Tibial nerve (tissue), 4 donors: ENCODE measurements around the gene IRF8. TPM values are rescaled to one million over a fixed set of nuclear protein-coding genes. Genes with fewer than 3 reads are reported as not detected.
A peak's percentile ranks its signal among the peaks of the same experiment; 100 is the strongest.

Experiments
- DNase-seq, 2 donors: peaks; one replicate each; pipeline ENCODE4 v3.0.0-alpha.2; 2019; ENCODE audit warnings: low spot score in 2 of 2
- H3K27ac ChIP-seq, 4 donors: fragments of 200-600 bp; sonication (generic) in 3 of 4; one replicate each; pipeline ENCODE4 v1.5.1; 2017 to 2019; ENCODE audit warnings: mild to moderate bottlenecking in 1 of 4
- H3K27me3 ChIP-seq, 2 donors: fragments of 200-600 bp; sonication (generic) in 1 of 2; one replicate each; pipeline versions ENCODE4 v1.5.1 to v1.6.0; 2017 to 2019
- H3K36me3 ChIP-seq, 3 donors: fragments of 200-600 bp; sonication (generic); one replicate each; pipeline ENCODE4 v1.5.1; 2018 to 2019
- H3K4me1 ChIP-seq, 4 donors: fragments of 200-600 bp; sonication (generic) in 3 of 4; one replicate each; pipeline ENCODE4 v1.5.1; 2017 to 2019
- H3K4me3 ChIP-seq, 4 donors: fragments of 200-600 bp; sonication (generic) in 3 of 4; one replicate each; pipeline ENCODE4 v1.5.1; 2017 to 2019; ENCODE audit warnings: mild to moderate bottlenecking in 1 of 4, moderate library complexity in 1 of 4
- H3K9me3 ChIP-seq, 4 donors: fragments of 200-600 bp; sonication (generic) in 3 of 4; one replicate each; pipeline ENCODE4 v1.5.1; 2017 to 2019
- EP300 ChIP-seq, 2 donors: sonication (generic); formaldehyde crosslinking; IDR thresholded peaks; one replicate each; pipeline ENCODE4 v1.6.1; 2017; ENCODE audit warnings: antibody characterized with exemption in 2 of 2, mild to moderate bottlenecking in 1 of 2
- POLR2A ChIP-seq, 2 donors: fragments of 450-650 bp; IDR thresholded peaks; one replicate each; pipeline ENCODE4 v1.6.1; 2017; ENCODE audit warnings: antibody characterized with exemption in 2 of 2, mild to moderate bottlenecking in 2 of 2, moderate library complexity in 2 of 2
- WGBS, 2 donors: methylation state at CpG; one replicate each; pipeline ENCODE4 v1.1.5; 2018; 5-methylcytosine and 5-hydroxymethylcytosine counted together
- total RNA-seq, 4 donors: library from RNA; depleted of rRNA; stranded (reverse); fragments of >200 nt; gene quantifications; one replicate each; pipeline ENCODE4 v1.1.0, GENCODE V29; 2016
- TF ChIP-seq, protein P1 (sequence below), 5 experiments: fragments of 200-600 bp in 3 of 5; fragments of 450-650 bp in 2 of 5; sonication (generic) in 3 of 5; IDR thresholded peaks; one replicate each; pipeline ENCODE4 v1.5.1; 2016 to 2019; ENCODE audit warnings: antibody characterized with exemption in 5 of 5, mild to moderate bottlenecking in 3 of 5, moderate library complexity in 2 of 5

Gene IRF8
- total RNA-seq, 4 donors from 2014 or later = 20.5 to 30.3 (median 22.7) TPM

DNA sequence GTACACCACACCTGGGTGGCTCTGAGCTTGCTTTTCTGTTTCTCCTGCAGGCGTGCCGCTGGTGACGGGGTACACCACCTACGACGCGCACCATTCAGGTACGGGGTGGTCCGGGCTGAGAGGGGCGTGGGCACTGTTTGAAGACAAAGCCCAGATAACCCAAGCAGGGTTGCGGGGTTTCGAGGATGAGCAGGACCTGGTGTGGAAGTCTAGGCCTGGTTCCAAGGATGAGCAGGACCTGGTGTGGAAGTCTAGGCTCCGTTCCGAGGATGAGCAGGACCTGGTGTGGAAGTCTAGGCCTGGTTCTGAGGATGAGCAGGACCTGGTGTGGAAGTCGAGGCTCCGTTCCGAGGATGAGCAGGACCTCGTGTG, 15.4 kb downstream of the IRF8 start:
- 92 to 97% methylated on average over 17 of the region's 17 CpGs for WGBS, 2 donors
- H3K36me3 ChIP-seq = peaks cover 0 to 17% (median 0%) of the 10 kb centered on the region in 3 donors
- TF ChIP-seq, protein P1, sequence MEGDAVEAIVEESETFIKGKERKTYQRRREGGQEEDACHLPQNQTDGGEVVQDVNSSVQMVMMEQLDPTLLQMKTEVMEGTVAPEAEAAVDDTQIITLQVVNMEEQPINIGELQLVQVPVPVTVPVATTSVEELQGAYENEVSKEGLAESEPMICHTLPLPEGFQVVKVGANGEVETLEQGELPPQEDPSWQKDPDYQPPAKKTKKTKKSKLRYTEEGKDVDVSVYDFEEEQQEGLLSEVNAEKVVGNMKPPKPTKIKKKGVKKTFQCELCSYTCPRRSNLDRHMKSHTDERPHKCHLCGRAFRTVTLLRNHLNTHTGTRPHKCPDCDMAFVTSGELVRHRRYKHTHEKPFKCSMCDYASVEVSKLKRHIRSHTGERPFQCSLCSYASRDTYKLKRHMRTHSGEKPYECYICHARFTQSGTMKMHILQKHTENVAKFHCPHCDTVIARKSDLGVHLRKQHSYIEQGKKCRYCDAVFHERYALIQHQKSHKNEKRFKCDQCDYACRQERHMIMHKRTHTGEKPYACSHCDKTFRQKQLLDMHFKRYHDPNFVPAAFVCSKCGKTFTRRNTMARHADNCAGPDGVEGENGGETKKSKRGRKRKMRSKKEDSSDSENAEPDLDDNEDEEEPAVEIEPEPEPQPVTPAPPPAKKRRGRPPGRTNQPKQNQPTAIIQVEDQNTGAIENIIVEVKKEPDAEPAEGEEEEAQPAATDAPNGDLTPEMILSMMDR (IDR thresholded peaks at IDR 0.05) = no peak
- no peak for TF ChIP-seq EP300 (IDR thresholded peaks at IDR 0.05)
- TF ChIP-seq POLR2A (IDR thresholded peaks at IDR 0.05) = no peak
- no peak overlapping the region for H3K27ac ChIP-seq
- no peaks in the 10 kb centered on the region for H3K9me3 ChIP-seq
- peaks cover 0 to 40% (median 24%) of the 10 kb centered on the region in 4 donors for H3K4me1 ChIP-seq
- H3K4me3 ChIP-seq = no peak overlapping the region
- DNase-seq = no peak
- H3K27me3 ChIP-seq = no peaks in the 10 kb centered on the region

DNA sequence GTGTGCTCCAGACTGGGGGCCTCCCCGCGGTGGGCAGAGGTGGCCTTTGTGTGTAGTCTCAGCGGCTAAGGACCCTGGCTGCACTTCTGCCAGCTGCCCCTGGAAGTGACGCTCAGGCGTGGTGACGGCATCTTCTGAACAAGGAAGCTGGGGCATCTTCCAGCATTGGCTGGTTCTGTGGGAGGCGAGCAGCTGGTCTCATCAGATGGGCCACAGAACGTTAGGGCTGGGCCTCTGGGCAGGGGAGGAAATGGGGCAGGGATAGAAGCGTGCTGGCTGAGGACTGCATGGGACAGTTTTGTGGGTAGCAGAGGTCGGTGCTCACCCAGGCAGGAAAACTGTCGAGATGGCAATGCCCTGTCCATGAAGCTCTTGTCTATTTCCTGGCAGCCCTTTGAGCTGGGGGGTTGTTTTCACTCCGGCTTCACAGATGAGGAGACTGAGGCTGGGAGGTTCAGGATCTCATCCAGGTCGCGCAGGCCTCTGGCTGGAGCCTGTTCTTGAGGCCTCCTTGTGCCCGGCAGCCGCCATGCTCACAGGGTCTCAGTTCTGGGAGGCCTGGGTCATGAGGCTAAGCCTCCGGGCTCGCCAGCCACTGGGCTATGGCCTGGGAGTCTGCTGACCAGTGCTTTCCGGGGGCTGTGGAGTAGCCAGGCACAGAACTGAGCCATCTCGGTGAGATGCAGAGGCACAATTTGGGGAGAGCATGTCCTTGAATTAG, 16.3 kb downstream of the IRF8 start:
- WGBS, 2 donors = 89% methylated on average over 16 to 17 of the region's 20 CpGs

DNA sequence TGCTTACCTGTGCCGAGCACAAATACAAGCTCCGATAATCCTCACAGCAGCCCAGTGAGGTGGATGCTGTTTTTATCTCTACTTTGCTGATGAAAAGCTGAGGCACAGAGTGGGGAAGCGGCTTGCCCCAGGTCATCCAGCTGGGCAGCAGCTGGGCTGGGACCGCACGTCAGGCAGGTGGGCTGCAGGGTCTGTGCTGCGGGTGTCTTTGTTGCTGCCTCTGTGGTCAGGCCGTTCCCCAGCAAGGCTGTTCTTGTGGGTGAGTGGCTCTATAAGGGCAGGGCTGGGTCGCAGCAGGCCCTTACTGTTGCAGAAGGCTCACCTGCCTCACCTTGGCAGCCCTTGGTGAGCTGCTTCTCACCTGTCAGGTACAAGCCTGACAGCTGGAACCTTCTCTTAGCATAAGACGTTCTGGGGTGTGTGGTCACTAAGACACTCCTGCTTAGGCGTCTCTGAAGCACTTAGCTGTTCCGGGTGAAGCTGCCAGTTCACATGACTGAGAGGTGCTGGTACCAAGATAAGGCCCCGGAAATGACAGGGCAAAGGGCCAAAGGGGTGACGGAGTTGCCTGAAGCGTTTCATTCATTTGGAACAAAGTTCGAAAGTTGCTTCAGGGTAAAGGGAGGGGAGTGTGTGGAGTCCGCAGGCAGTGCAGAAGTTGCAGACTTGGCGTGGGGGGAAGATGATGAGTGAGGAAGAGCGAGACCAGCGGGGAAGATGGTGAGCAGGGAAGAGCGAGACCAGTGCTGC, 17.4 kb downstream of the IRF8 start:
- WGBS, 2 donors = 66 to 68% methylated on average over 19 of the region's 20 CpGs
- TF ChIP-seq EP300 (IDR thresholded peaks at IDR 0.05) (no peak), POLR2A (IDR thresholded peaks at IDR 0.05) (no peak)
- TF ChIP-seq, protein P1 (IDR thresholded peaks at IDR 0.05) = no peak
- no peaks in the 10 kb centered on the region for H3K9me3 ChIP-seq
- peaks cover 0 to 26% (median 20%) of the 10 kb centered on the region in 4 donors for H3K4me1 ChIP-seq
- no peak overlapping the region for H3K4me3 ChIP-seq
- no peaks in the 10 kb centered on the region for H3K27me3 ChIP-seq
- peak overlapping the region in 1 of 4 donors; percentile 59 for H3K27ac ChIP-seq
- DNase-seq = no peak
- H3K36me3 ChIP-seq = peaks cover 0 to 29% (median 0%) of the 10 kb centered on the region in 3 donors

More for the DNA sequence above, 16.3 kb downstream of the IRF8 start:
- Histone ChIP-seq H3K9me3 (no peaks in the 10 kb centered on the region), H3K27me3 (no peaks in the 10 kb centered on the region), H3K36me3 (peaks cover 0 to 19% (median 0%) of the 10 kb centered on the region in 3 donors), H3K4me3 (no peak overlapping the region), H3K4me1 (peaks cover 0 to 34% (median 23%) of the 10 kb centered on the region in 4 donors), H3K27ac (peak overlapping the region in 1 of 4 donors; percentile 59)
- no peak for TF ChIP-seq EP300 (IDR thresholded peaks at IDR 0.05)
- TF ChIP-seq, protein P1 (IDR thresholded peaks at IDR 0.05) = no peak
- no peak for TF ChIP-seq POLR2A (IDR thresholded peaks at IDR 0.05)
- DNase-seq = no peak

DNA sequence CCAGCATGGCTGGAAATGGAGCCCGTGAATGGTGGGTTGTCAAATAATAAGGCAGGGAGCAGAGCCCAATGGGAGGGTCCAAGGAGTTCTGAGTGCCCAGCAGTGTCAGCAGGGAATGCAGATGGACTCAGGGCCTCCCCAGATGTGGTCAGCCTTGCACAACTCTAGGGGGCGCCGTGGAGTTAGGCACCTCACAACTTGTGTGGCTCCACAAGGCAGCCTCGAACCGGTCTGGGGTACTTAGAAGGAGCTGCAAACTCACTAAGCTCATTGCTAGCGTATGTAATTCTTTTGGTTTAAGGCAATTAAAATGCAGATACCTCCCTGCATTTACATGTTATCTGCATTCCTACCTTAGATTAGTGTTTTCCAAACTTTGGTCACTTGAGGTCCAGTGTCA, 18.1 kb downstream of the IRF8 start:
- 85 to 87% methylated on average over 6 of the region's 6 CpGs for WGBS, 2 donors
- no peak for DNase-seq
- no peak overlapping the region for H3K4me3 ChIP-seq
- no peaks in the 10 kb centered on the region for H3K9me3 ChIP-seq
- H3K36me3 ChIP-seq = peaks cover 0 to 29% (median 0%) of the 10 kb centered on the region in 3 donors
- no peak for TF ChIP-seq EP300 (IDR thresholded peaks at IDR 0.05)
- TF ChIP-seq, protein P1 (IDR thresholded peaks at IDR 0.05) = no peak
- no peak for TF ChIP-seq POLR2A (IDR thresholded peaks at IDR 0.05)
- H3K27ac ChIP-seq = no peak overlapping the region
- no peaks in the 10 kb centered on the region for H3K27me3 ChIP-seq
- peaks cover 0 to 19% (median 13%) of the 10 kb centered on the region in 4 donors for H3K4me1 ChIP-seq

DNA sequence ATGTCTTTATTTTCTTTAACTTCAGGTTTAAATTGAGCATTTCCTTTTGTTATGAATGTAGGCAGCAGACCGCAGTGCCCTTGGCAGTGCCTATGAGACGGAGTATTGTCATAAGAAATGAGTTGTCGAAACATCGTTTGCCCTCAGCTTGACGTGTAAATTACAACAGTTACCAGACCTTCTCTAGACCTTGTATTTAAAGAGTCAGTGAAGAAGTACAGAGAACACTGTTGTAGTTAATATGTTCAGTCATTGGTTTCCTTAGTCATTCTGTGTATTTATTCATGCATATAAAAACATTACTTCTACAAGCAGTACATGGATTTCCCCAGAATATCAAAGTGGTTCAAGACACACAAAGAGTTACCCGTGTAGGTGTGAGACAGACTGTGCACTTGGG, 19.0 kb downstream of the IRF8 start:
- Histone ChIP-seq H3K9me3 (no peaks in the 10 kb centered on the region), H3K4me3 (no peak overlapping the region), H3K36me3 (peaks cover 0 to 29% (median 0%) of the 10 kb centered on the region in 3 donors), H3K4me1 (peaks cover 0 to 10% (median 5%) of the 10 kb centered on the region in 4 donors), H3K27ac (no peak overlapping the region), H3K27me3 (no peaks in the 10 kb centered on the region)
- TF ChIP-seq POLR2A (IDR thresholded peaks at IDR 0.05) = no peak
- TF ChIP-seq, protein P1 (IDR thresholded peaks at IDR 0.05) = no peak
- TF ChIP-seq EP300 (IDR thresholded peaks at IDR 0.05) = no peak
- 81 to 83% methylated on average over 6 of the region's 6 CpGs for whole genome bisulfite sequencing, 2 donors
- DNase-seq = no peak
